ENCODE data around the gene NPC1L1. TPM values are rescaled to one million over a fixed set of nuclear protein-coding genes. Genes with fewer than 3 reads are reported as not detected.

The NPC1L1 gene
- total and polyA plus RNA-seq, 10 of the 15 experiments (the other 5 are each of a cell fraction or from before 2014, with no cell fraction given), result 0.01 to 0.90 TPM; not detected in 8

GRCh38 chr7:44469461-44470134, 71.5 kb downstream of the NPC1L1 start:
- SMC1A ChIA-PET (ENCODE audit: uncharacterized antibody, unreplicated experiment), result no interaction called here
- intact Hi-C loops (cut with micrococcal nuclease; ENCODE audit: unreplicated experiment) (no loop called here), in situ Hi-C loops (cut with MboI) (no loop called here)
- ATAC-seq (no peak), FAIRE-seq (no peak), DNase-seq (ENCODE audit: low read depth, low spot score) (no peak)
- Histone ChIP-seq H2AFZ (ENCODE audit: control insufficient read depth, low read depth, low read length) (no peak overlapping the region), H3K27ac (ENCODE audit: control insufficient read depth, insufficient read depth) (no peak overlapping the region), H3K36me3 (ENCODE audit: control insufficient read depth in 2 of 2, insufficient read depth in 2 of 2, low read length in 1 of 2) (peaks cover 5 to 27% of the 10 kb centered on the region in 2 experiments), H3K79me2 (ENCODE audit: control insufficient read depth, insufficient read depth, low read length) (peaks cover 15% of the 10 kb centered on the region), H3K27me3 (replicated peaks in 1 of 2; ENCODE audit: control insufficient read depth in 2 of 2, insufficient read depth in 2 of 2, low read length in 1 of 2) (no peaks in the 10 kb centered on the region), H3K4me3 (no peak overlapping the region), H3K9ac (ENCODE audit: control insufficient read depth, insufficient read depth, low read length) (no peak overlapping the region), H3K4me2 (ENCODE audit: control insufficient read depth, insufficient read depth) (no peak overlapping the region), H3K4me1 (ENCODE audit: control insufficient read depth, insufficient read depth, low read length) (no peaks in the 10 kb centered on the region), H4K20me1 (ENCODE audit: control insufficient read depth, insufficient read depth) (no peaks in the 10 kb centered on the region), H3K9me3 (replicated peaks; ENCODE audit: control insufficient read depth, insufficient read depth, low read length) (no peaks in the 10 kb centered on the region)
- POLR2A ChIA-PET, result interaction anchor here (0.8 to 1.1 kb wide), 2 partner anchors 8 to 208 kb away, joined by 3 to 4 read pairs; no protein-coding TSS in a partner anchor
- CTCF ChIA-PET, result interaction anchor here (0.7 to 2.1 kb wide), 2 partner anchors 25 to 229 kb away, joined by 4 to 6 read pairs; no protein-coding TSS in a partner anchor
- no TSS peak for BruUV-seq (replicated peaks)
- TF ChIP-seq HDAC2 (IDR thresholded peaks at IDR 0.05) (no peak), SRF (IDR thresholded peaks at IDR 0.05; ENCODE audit: low read depth in 2 of 2, low read length in 2 of 2) (no peak)
- 28% methylated on average over 4 of the region's 4 CpGs for WGBS (ENCODE audit: insufficient coverage, insufficient replicate concordance, low lambda C conversion rate, missing lambda C conversion rate)
- RAD21 ChIA-PET (ENCODE audit: unreplicated experiment), result no interaction called here

- CTCF ChIA-PET, result no interaction called here
- intact Hi-C loops (cut with micrococcal nuclease; ENCODE audit: unreplicated experiment), result no loop called here
- H4K20me1 ChIP-seq (ENCODE audit: control insufficient read depth, insufficient read depth), result no peaks in the 10 kb centered on the region
- TF ChIP-seq RAD51 (IDR thresholded peaks at IDR 0.05), result no peak
- TF ChIP-seq JUND (IDR thresholded peaks at IDR 0.05; ENCODE audit: low read depth, low read length), result no peak
- no peak for TF ChIP-seq USF2 (IDR thresholded peaks at IDR 0.05; ENCODE audit: borderline replicate concordance, low read depth, low read length)
- TF ChIP-seq CBX3 (IDR thresholded peaks at IDR 0.05; ENCODE audit: borderline replicate concordance, low read depth), result no peak
- no peak for TF ChIP-seq GABPA (IDR thresholded peaks at IDR 0.05; ENCODE audit: low read depth)
- TF ChIP-seq HDAC2 (IDR thresholded peaks at IDR 0.05), result no peak
- TF ChIP-seq NR2C2 (IDR thresholded peaks at IDR 0.05; ENCODE audit: borderline replicate concordance, control insufficient read depth, insufficient read length, low read depth), result no peak
- TF ChIP-seq MXI1 (IDR thresholded peaks at IDR 0.05; ENCODE audit: low read depth, low read length), result no peak
- TF ChIP-seq BCL11A (IDR thresholded peaks at IDR 0.05; ENCODE audit: low read depth, low read length), result no peak
- no peak for TF ChIP-seq HSF1 (IDR thresholded peaks at IDR 0.05; ENCODE audit: low read depth, low read length)
- no peak for TF ChIP-seq CHD4 (IDR thresholded peaks at IDR 0.05)
- TF ChIP-seq YBX1 (IDR thresholded peaks at IDR 0.05), result no peak
- no peak for TF ChIP-seq E2F4 (IDR thresholded peaks at IDR 0.05; ENCODE audit: low read depth, low read length)
- no peak for TF ChIP-seq MTA2 (IDR thresholded peaks at IDR 0.05; ENCODE audit: low read depth)
Observed at GRCh38 chr7:44467217-44467548, 73.9 kb downstream of the NPC1L1 start.

More at GRCh38 chr7:44467217-44467548, 73.9 kb downstream of the NPC1L1 start:
- ChIA-PET POLR2A (interaction anchor here (0.6 to 0.7 kb wide), 2 partner anchors 23 to 32 kb away, joined by 3 read pairs; partner anchors contain the start of gene NUDCD3), SMC1A (ENCODE audit: uncharacterized antibody, unreplicated experiment) (interaction anchor here (1.7 kb wide), 1 partner anchor 11 kb away, joined by 4 read pairs; no protein-coding TSS in a partner anchor), RAD21 (ENCODE audit: unreplicated experiment) (no interaction called here)
- no peak for ATAC-seq
- H3K9me3 ChIP-seq (replicated peaks; ENCODE audit: control insufficient read depth, insufficient read depth, low read length), result no peaks in the 10 kb centered on the region
- no peak for FAIRE-seq
- peaks cover under 1% of the 10 kb centered on the region; the same call in 1 of the 2 replicates for H3K4me1 ChIP-seq (ENCODE audit: control insufficient read depth, insufficient read depth, low read length)
- H3K4me2 ChIP-seq (ENCODE audit: control insufficient read depth, insufficient read depth), result no peak overlapping the region
- DNase-seq (ENCODE audit: low read depth, low spot score), result no peak
- H2AFZ ChIP-seq (ENCODE audit: control insufficient read depth, low read depth, low read length), result no peak overlapping the region
- H3K27me3 ChIP-seq (replicated peaks in 1 of 2; ENCODE audit: control insufficient read depth in 2 of 2, insufficient read depth in 2 of 2, low read length in 1 of 2), result no peaks in the 10 kb centered on the region
- no peak overlapping the region for H3K4me3 ChIP-seq
- H3K36me3 ChIP-seq (ENCODE audit: control insufficient read depth in 2 of 2, insufficient read depth in 2 of 2, low read length in 1 of 2), result peaks cover 5 to 28% of the 10 kb centered on the region in 2 experiments; a peak in 3 of 4 replicates
- H3K9ac ChIP-seq (ENCODE audit: control insufficient read depth, insufficient read depth, low read length), result no peak overlapping the region
- no TSS peak for BruUV-seq (replicated peaks)
- H3K27ac ChIP-seq (ENCODE audit: control insufficient read depth, insufficient read depth), result no peak overlapping the region
- peaks cover 27% of the 10 kb centered on the region for H3K79me2 ChIP-seq (ENCODE audit: control insufficient read depth, insufficient read depth, low read length)
- in situ Hi-C loops (cut with MboI), result no loop called here
- WGBS (ENCODE audit: insufficient coverage, insufficient replicate concordance, low lambda C conversion rate, missing lambda C conversion rate), result 100% methylated on average over 4 of the region's 4 CpGs
